Tibial artery (tissue), 4 donors: ENCODE data around the gene MT1A.
A peak's percentile ranks its signal among the peaks of the same experiment; 100 is the strongest.

Experiments used
- DNase-seq, 2 donors: peaks; one replicate each; pipeline ENCODE4 v3.0.0-alpha.2; 2019
- H3K27ac ChIP-seq, 2 donors: fragments of 200-600 bp; sonication (generic) in 1 of 2; 1 replicate in 1 of 2; 2 replicates in 1 of 2; pipeline ENCODE4 v1.5.1; 2018 to 2019; ENCODE audit warnings: mild to moderate bottlenecking in 1 of 2
- H3K27me3 ChIP-seq, 2 donors: fragments of 200-600 bp; sonication (generic) in 1 of 2; one replicate each; pipeline versions ENCODE4 v1.5.1 to v1.6.0; 2016 to 2019
- H3K36me3 ChIP-seq, 3 donors: fragments of 200-600 bp; sonication (generic) in 2 of 3; one replicate each; pipeline ENCODE4 v1.5.1; 2016 to 2019; ENCODE audit warnings: mild to moderate bottlenecking in 2 of 3
- H3K4me1 ChIP-seq, 4 donors: fragments of 200-600 bp; sonication (generic) in 2 of 4; 1 replicate in 3 of 4; 2 replicates in 1 of 4; pipeline ENCODE4 v1.5.1; 2016 to 2019
- H3K4me3 ChIP-seq, 2 donors: fragments of 200-600 bp; sonication (generic) in 1 of 2; 1 replicate in 1 of 2; 2 replicates in 1 of 2; pipeline ENCODE4 v1.5.1; 2018 to 2019; ENCODE audit warnings: mild to moderate bottlenecking in 2 of 2
- H3K9me3 ChIP-seq, 3 donors: fragments of 200-600 bp; sonication (generic) in 1 of 3; one replicate each; pipeline ENCODE4 v1.5.1; 2016 to 2019
- intact Hi-C: fragments of 100-400 bp; cut with DNase I; formaldehyde crosslinking; loops from one replicate; pipeline ENCODE4 v1.15.0; 2023; ENCODE audit warnings: low total_unique reads
- TF ChIP-seq, protein P1 (sequence below), 2 experiments: fragments of 200-600 bp in 1 of 2; fragments of 450-650 bp in 1 of 2; IDR thresholded peaks; one replicate each; pipeline ENCODE4 v1.5.1; 2017 to 2019; ENCODE audit warnings: antibody characterized with exemption in 2 of 2, mild to moderate bottlenecking in 1 of 2, moderate library complexity in 1 of 2

The MT1A gene

DNA sequence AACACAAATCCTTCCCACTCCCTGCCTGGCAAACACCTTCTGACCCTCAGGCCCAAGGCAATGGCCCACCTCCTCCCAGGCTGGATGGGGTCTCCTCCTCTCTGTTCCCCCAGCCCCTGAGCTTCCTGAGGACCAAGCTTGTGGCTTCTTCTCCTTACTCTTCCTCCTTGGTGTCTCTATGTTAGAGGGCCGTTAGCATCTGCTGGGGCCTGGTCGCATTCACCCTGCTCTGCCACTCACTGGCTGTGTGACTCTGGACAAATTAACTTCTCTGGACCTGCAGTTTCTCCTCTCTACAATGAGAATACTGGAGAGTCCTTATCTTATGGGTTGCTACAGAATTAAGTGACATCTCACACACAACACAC, 30.8 kb upstream of the MT1A start:
- DNase-seq: no peak
- peak overlapping the region; percentile 83 to 85 for H3K27ac ChIP-seq
- intact Hi-C loops: loop anchor here (5.0 kb wide), 2 partner anchors 35 to 75 kb away; partner anchors contain the start of gene MT1X
- no peaks in the 10 kb centered on the region for H3K36me3 ChIP-seq
- peaks cover 0 to 56% (median 47%) of the 10 kb centered on the region in 4 donors for H3K4me1 ChIP-seq
- H3K4me3 ChIP-seq: peak overlapping the region; percentile 65 to 76
- no peaks in the 10 kb centered on the region for H3K27me3 ChIP-seq
- TF ChIP-seq, protein P1, sequence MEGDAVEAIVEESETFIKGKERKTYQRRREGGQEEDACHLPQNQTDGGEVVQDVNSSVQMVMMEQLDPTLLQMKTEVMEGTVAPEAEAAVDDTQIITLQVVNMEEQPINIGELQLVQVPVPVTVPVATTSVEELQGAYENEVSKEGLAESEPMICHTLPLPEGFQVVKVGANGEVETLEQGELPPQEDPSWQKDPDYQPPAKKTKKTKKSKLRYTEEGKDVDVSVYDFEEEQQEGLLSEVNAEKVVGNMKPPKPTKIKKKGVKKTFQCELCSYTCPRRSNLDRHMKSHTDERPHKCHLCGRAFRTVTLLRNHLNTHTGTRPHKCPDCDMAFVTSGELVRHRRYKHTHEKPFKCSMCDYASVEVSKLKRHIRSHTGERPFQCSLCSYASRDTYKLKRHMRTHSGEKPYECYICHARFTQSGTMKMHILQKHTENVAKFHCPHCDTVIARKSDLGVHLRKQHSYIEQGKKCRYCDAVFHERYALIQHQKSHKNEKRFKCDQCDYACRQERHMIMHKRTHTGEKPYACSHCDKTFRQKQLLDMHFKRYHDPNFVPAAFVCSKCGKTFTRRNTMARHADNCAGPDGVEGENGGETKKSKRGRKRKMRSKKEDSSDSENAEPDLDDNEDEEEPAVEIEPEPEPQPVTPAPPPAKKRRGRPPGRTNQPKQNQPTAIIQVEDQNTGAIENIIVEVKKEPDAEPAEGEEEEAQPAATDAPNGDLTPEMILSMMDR (IDR thresholded peaks at IDR 0.05): no peak
- H3K9me3 ChIP-seq: no peaks in the 10 kb centered on the region

DNA sequence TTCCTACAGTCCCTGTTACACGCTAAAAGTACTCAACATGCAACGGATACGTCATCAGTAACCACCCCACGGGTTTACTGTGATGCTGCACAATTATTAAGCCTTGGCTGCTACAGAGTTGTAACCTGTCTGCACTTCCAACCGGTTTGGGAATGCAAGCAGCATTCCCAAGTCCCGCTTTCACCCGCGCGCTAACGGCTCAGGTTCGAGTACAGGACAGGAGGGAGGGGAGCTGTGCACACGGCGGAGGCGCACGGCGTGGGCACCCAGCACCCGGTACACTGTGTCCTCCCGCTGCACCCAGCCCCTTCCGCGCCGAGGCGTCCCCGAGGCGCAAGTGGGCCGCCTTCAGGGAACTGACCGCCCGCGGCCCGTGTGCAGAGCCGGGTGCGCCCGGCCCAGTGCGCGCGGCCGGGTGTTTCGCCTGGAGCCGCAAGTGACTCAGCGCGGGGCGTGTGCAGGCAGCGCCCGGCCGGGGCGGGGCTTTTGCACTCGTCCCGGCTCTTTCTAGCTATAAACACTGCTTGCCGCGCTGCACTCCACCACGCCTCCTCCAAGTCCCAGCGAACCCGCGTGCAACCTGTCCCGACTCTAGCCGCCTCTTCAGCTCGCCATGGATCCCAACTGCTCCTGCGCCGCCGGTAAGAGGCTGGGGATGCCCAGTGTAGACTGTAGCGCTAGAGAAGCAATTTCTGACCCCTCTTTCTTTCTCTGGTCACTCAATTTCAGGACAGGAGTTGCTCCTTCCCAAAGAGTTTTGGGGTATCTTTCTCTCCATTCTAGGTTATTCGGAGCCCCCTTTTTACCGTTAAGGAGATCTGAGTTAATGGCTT, 30.2 kb upstream of the MT1A start, which contains the start of gene MT2A:
TSS of gene MT2A (plus strand) at position 542 of the 833 bp plus-strand sequence. CDS start at position 614, 72 bp downstream.
- TF ChIP-seq, protein P1 (IDR thresholded peaks at IDR 0.05): no peak
- peaks cover 0 to 56% (median 47%) of the 10 kb centered on the region in 4 donors for H3K4me1 ChIP-seq
- H3K27me3 ChIP-seq: no peaks in the 10 kb centered on the region
- H3K36me3 ChIP-seq: no peaks in the 10 kb centered on the region
- no peaks in the 10 kb centered on the region for H3K9me3 ChIP-seq
- peak within 1 kb of the TSS; percentile 65 to 76 for H3K4me3 ChIP-seq
- DNase-seq: peak; percentile 97 to 98
- intact Hi-C loops: loop anchor here (5.0 kb wide), 2 partner anchors 34 to 74 kb away; partner anchors contain the start of gene MT1X
- peak within 1 kb of the TSS; percentile 83 to 85 for H3K27ac ChIP-seq

DNA sequence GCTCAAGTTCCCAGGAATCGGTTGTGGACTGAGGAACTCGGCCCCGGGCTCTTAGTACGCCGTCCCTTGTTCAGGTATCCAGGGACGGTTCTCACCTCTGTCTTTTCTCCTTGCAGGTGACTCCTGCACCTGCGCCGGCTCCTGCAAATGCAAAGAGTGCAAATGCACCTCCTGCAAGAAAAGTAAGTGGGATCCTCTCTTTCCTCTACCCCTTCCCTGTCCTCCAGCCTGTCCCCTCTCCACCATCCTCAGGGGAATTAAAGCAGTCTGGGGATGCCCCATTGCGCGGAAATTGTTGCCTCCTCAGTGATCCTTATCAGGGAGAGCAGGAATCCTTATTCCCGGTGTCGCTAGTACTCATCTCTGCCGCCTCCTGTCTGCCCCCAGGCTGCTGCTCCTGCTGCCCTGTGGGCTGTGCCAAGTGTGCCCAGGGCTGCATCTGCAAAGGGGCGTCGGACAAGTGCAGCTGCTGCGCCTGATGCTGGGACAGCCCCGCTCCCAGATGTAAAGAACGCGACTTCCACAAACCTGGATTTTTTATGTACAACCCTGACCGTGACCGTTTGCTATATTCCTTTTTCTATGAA, 29.5 kb upstream of the MT1A start:
- intact Hi-C loops: loop anchor here (5.0 kb wide), 2 partner anchors 33 to 73 kb away; partner anchors contain the start of gene MT1X
- Histone ChIP-seq H3K36me3 (no peaks in the 10 kb centered on the region), H3K9me3 (no peaks in the 10 kb centered on the region), H3K27ac (peak overlapping the region; percentile 83 to 85), H3K4me3 (peak overlapping the region; percentile 65 to 76), H3K4me1 (peaks cover 0 to 56% (median 47%) of the 10 kb centered on the region in 4 donors), H3K27me3 (no peaks in the 10 kb centered on the region)
- TF ChIP-seq, protein P1 (IDR thresholded peaks at IDR 0.05): no peak
- peak in 1 of 2 donors; percentile 71 for DNase-seq

DNA sequence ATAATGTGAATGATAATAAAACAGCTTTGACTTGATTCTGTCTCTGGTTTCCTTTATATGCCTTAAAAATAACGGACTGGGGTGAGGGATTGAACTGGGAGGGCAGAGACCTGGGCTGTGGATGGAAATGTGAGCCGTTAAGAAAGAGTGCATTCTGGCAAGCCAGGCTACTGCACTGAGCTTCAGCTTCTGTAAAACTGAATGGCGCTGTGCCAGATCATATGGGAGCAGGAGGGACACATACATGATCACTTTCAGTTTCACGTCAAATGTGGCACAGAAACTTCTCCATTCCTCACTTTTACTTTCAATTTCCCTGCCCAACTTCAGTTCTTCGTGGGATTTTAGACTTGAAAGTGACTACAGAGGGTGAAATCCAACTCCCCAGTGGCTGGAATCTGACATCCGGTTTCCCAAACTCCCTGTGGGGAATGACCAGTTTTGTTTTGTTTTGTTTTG, 29.0 kb upstream of the MT1A start:
- peaks cover 0 to 56% (median 47%) of the 10 kb centered on the region in 4 donors for H3K4me1 ChIP-seq
- H3K36me3 ChIP-seq: no peaks in the 10 kb centered on the region
- H3K27me3 ChIP-seq: no peaks in the 10 kb centered on the region
- peak overlapping the region; percentile 65 to 76 for H3K4me3 ChIP-seq
- peak overlapping the region; percentile 83 to 85 for H3K27ac ChIP-seq
- no peaks in the 10 kb centered on the region for H3K9me3 ChIP-seq
- DNase-seq: peak; percentile 82 to 85
- TF ChIP-seq, protein P1 (IDR thresholded peaks at IDR 0.05): peak in 1 of 2 experiments; percentile 26
- intact Hi-C loops: loop anchor here (5.0 kb wide), 2 partner anchors 33 to 73 kb away; partner anchors contain the start of gene MT1X

DNA sequence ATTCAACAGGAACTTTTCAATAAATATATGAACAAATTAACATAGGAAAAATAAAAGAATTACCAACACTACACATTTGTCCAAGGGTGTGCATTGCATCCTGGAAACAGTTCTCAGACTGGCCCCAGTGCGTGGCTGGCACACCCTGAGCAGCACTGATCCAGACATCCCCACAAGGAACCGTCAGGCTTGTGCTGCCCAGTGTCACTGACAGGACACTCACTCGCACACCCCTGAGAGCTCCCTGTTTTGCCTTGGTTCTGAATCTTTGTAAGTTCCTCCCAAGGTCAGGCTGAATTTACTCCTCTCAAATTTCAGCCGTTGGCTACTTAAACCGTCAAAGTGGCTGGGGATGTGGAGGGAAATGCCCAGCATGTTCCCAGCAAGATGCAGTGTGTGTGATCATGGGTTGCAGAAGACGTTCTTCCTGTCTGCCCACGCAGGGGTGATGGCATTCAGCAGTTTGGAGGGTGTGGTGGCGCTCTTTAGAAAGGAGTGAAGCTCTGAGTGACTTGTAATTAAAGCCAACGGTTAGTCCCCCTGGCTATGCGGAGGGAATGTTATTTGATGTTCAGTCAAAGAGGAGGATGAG, 28.4 kb upstream of the MT1A start:
- Histone ChIP-seq H3K27ac (peak overlapping the region; percentile 83 to 85), H3K27me3 (no peaks in the 10 kb centered on the region), H3K36me3 (no peaks in the 10 kb centered on the region), H3K4me1 (peaks cover 0 to 56% (median 47%) of the 10 kb centered on the region in 4 donors), H3K9me3 (no peaks in the 10 kb centered on the region), H3K4me3 (peak overlapping the region; percentile 65 to 76)
- DNase-seq: peak; percentile 75 to 85
- intact Hi-C loops: no loop called here
- TF ChIP-seq, protein P1 (IDR thresholded peaks at IDR 0.05): no peak
